Keratinocyte (primary cell): ENCODE results near the gene DGKH.

Experiments used
- EZH2 ChIP-seq: IDR thresholded peaks from one replicate; pipeline ENCODE4 v1.6.1; 2012; ENCODE audit warnings: inconsistent platforms, mild to moderate bottlenecking, low read length, moderate library complexity
- TF ChIP-seq, protein P1 (sequence below), 3 experiments: IDR thresholded peaks in 1 of 3; conservative IDR thresholded peaks in 1 of 3; optimal IDR thresholded peaks in 1 of 3; 2 replicates in 2 of 3; 3 replicates in 1 of 3; pipeline versions ENCODE3 to v1.5.1; 2011; ENCODE audit warnings: low read length in 3 of 3, mild to moderate bottlenecking in 3 of 3, moderate library complexity in 2 of 3, control low read depth in 1 of 3, inconsistent platforms in 1 of 3; ENCODE audit not compliant: insufficient read depth in 2 of 3; ENCODE audit errors: extremely low read depth in 1 of 3

DNA sequence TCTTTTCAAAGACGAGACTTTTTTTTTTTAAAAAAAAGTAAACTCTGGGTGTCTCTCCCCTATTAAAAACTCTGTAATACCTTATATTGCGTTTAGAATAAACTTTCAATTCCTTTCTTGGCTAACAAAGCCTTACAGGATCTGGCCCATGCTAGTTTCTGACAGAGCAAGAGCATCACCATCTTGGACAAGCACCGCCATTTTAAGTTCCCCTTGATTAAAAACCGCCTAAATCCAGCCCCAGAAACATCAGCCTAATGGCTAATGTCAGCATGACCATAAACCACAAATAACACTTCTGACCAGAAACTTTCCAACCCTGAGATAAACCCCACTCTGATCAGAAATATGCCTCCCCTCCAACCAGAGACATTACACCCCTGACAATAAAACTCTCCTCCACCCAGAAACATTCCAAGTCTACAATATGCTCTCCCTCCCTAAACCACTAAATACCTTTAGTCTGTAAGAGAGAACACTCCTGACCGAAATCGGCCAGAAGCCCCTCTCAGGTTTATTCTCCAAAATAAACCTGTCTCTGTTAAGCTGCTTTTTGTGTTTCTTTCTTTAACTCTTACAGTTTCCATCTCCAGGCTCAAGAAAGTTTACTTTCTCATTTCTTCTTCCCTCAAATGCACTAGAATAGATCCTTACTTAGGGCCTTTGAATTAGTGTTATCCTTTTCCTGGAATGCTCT lies 221.9 kb downstream of the DGKH start:
- TF ChIP-seq, protein P1, sequence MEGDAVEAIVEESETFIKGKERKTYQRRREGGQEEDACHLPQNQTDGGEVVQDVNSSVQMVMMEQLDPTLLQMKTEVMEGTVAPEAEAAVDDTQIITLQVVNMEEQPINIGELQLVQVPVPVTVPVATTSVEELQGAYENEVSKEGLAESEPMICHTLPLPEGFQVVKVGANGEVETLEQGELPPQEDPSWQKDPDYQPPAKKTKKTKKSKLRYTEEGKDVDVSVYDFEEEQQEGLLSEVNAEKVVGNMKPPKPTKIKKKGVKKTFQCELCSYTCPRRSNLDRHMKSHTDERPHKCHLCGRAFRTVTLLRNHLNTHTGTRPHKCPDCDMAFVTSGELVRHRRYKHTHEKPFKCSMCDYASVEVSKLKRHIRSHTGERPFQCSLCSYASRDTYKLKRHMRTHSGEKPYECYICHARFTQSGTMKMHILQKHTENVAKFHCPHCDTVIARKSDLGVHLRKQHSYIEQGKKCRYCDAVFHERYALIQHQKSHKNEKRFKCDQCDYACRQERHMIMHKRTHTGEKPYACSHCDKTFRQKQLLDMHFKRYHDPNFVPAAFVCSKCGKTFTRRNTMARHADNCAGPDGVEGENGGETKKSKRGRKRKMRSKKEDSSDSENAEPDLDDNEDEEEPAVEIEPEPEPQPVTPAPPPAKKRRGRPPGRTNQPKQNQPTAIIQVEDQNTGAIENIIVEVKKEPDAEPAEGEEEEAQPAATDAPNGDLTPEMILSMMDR (optimal IDR thresholded peaks at IDR 0.05 in 1 of 3, IDR thresholded peaks at IDR 0.05 in 1 of 3, conservative IDR thresholded peaks at IDR 0.05 in 1 of 3; ENCODE audit: extremely low read depth in 1 of 3, insufficient read depth in 2 of 3, low read length in 3 of 3): no peak
- no peak for TF ChIP-seq EZH2
